ENCODE data around the gene EPB42. TPM values are rescaled to one million over a fixed set of nuclear protein-coding genes. Genes with fewer than 3 reads are reported as not detected.

EPB42 gene
- total and polyA plus RNA-seq, 2 of the 4 experiments (the other 2 are of a cell fraction), result not detected

DNA sequence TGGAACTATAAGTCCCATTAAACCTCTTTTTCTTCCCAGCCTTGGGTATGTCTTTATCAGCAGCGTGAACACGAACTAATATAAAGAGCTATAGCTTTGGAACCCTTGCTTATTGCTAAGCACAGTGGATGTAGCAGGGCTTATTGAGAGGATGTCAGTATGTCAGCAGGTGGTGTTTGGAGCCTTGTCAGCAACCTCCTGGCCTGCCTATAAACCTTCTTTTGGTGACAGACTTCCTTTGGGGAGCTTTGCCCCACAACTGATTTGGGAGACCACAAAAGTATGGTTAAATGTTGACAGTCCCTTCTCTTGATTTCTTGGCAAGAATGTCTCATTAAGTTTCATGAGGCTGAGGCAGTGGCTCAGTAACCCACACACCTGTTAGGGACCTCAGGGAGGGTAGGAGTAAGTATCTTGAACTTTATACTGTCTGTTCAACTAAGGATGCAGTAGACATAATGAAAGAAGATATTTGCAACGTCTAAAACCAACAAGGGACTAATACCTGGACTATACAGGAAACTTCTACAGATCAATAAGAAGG, 20.8 kb downstream of the EPB42 start:
- ChIA-PET CTCF (interaction anchor here (0.7 kb wide), 1 partner anchor 446 kb away, joined by 6 read pairs; no protein-coding TSS in a partner anchor), POLR2A (ENCODE audit: unreplicated experiment) (no interaction called here)
- no peaks in the 10 kb centered on the region for H4K20me1 ChIP-seq (ENCODE audit: insufficient read depth, low read length)
- H3K79me1 ChIP-seq (ENCODE audit: low read depth in 1 of 2, low read length in 2 of 2), result no peaks in the 10 kb centered on the region
- H3K9me1 ChIP-seq (ENCODE audit: insufficient read depth, low read length), result no peaks in the 10 kb centered on the region
- no peak overlapping the region for H3K9ac ChIP-seq (ENCODE audit: low read depth, low read length)
- WGBS, 2 experiments (ENCODE audit: extremely low coverage in 2 of 2, insufficient read length in 1 of 2), result no CpG with 5 or more reads among the region's 3 CpGs
- peaks cover 13% of the 10 kb centered on the region for H3K27me3 ChIP-seq (ENCODE audit: control insufficient read depth, insufficient read depth, low read length)
- H2BK15ac ChIP-seq (ENCODE audit: low read depth, low read length), result no peak overlapping the region
- intact Hi-C loops (cut with micrococcal nuclease) (no loop called here), in situ Hi-C loops (cut with MboI; ENCODE audit: low sequenced_read_pairs) (no loop called here), dilution Hi-C loops (cut with HindIII; ENCODE audit: low sequenced_read_pairs, unreplicated experiment) (no loop called here)
- peaks cover 9% of the 10 kb centered on the region for H3K36me3 ChIP-seq (ENCODE audit: control insufficient read depth, insufficient read depth, low read length)
- no peak overlapping the region for H2BK120ac ChIP-seq (ENCODE audit: low read depth, low read length)
- no peak overlapping the region for H4K91ac ChIP-seq (ENCODE audit: insufficient read depth, low read depth, low read length)
- no peak overlapping the region for H3K4ac ChIP-seq (ENCODE audit: low read depth, low read length)
- no peak overlapping the region for H3K56ac ChIP-seq (ENCODE audit: extremely low read depth, insufficient read depth, low read length)
- H3K9me3 ChIP-seq (ENCODE audit: control insufficient read depth, insufficient read depth, low read length), result peaks cover 2% of the 10 kb centered on the region; the same call in 1 of the 2 replicates
- H3K23ac ChIP-seq (ENCODE audit: low read depth, low read length), result no peak overlapping the region
- no peak overlapping the region for H3K4me3 ChIP-seq (ENCODE audit: insufficient read depth, low read depth, low read length)
- ATAC-seq (ENCODE audit: low read depth), result no peak
- no peak overlapping the region for H3K14ac ChIP-seq (replicated peaks; ENCODE audit: low read depth, low read length)
- BruUV-seq (replicated peaks), result no TSS peak
- H4K8ac ChIP-seq (ENCODE audit: low read depth in 2 of 2, low read length in 2 of 2), result no peak overlapping the region
- H2AK5ac ChIP-seq (ENCODE audit: low read depth, low read length), result no peak overlapping the region
- no peak for DNase-seq
- no peak overlapping the region for H2BK5ac ChIP-seq (ENCODE audit: low read depth, low read length, poor library complexity, severe bottlenecking)
- H3K27ac ChIP-seq (ENCODE audit: insufficient read depth, low read length), result no peak overlapping the region
- H2AK9ac ChIP-seq (replicated peaks; ENCODE audit: low read depth, low read length, poor library complexity), result no peak overlapping the region
- H2AFZ ChIP-seq (replicated peaks; ENCODE audit: low read length, poor library complexity), result no peak overlapping the region
- no peaks in the 10 kb centered on the region; the same call in 1 of the 2 replicates for H3K4me1 ChIP-seq (ENCODE audit: control insufficient read depth, insufficient read depth, low read length)
- no peak overlapping the region for H3K4me2 ChIP-seq (ENCODE audit: low read depth, low read length)
- H3K18ac ChIP-seq (ENCODE audit: low read depth, low read length), result no peak overlapping the region
- no peak overlapping the region for H4K5ac ChIP-seq (ENCODE audit: low read depth, low read length)
- H2BK20ac ChIP-seq (ENCODE audit: low read depth, low read length), result no peak overlapping the region
- TF ChIP-seq MAZ (IDR thresholded peaks at IDR 0.05; ENCODE audit: borderline replicate concordance, low read depth, low read length) (no peak), RFX5 (IDR thresholded peaks at IDR 0.05; ENCODE audit: low read depth, low read length) (no peak), RCOR1 (IDR thresholded peaks at IDR 0.05; ENCODE audit: insufficient replicate concordance, low read length) (no peak), RAD21 (IDR thresholded peaks at IDR 0.05; ENCODE audit: low read length) (no peak), NFE2L2 (IDR thresholded peaks at IDR 0.05; ENCODE audit: low read depth, low read length) (no peak), MAFK (IDR thresholded peaks at IDR 0.05; ENCODE audit: low read depth, low read length) (no peak), CHD1 (IDR thresholded peaks at IDR 0.05; ENCODE audit: low read depth, low read length) (no peak), FOS (IDR thresholded peaks at IDR 0.05; ENCODE audit: low read depth, low read length) (no peak), MXI1 (IDR thresholded peaks at IDR 0.05; ENCODE audit: borderline replicate concordance, low read depth, low read length) (no peak), BHLHE40 (IDR thresholded peaks at IDR 0.05; ENCODE audit: low read depth, low read length) (no peak), SMC3 (IDR thresholded peaks at IDR 0.05; ENCODE audit: low read depth, low read length) (no peak), POLR2A (IDR thresholded peaks at IDR 0.05; ENCODE audit: low read depth, low read length) (no peak), CEBPB (IDR thresholded peaks at IDR 0.05; ENCODE audit: low read depth, low read length) (no peak)
- TF ChIP-seq, protein P1, sequence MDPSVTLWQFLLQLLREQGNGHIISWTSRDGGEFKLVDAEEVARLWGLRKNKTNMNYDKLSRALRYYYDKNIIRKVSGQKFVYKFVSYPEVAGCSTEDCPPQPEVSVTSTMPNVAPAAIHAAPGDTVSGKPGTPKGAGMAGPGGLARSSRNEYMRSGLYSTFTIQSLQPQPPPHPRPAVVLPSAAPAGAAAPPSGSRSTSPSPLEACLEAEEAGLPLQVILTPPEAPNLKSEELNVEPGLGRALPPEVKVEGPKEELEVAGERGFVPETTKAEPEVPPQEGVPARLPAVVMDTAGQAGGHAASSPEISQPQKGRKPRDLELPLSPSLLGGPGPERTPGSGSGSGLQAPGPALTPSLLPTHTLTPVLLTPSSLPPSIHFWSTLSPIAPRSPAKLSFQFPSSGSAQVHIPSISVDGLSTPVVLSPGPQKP (IDR thresholded peaks at IDR 0.05; ENCODE audit: borderline replicate concordance, low read depth, low read length), result no peak
- TF ChIP-seq, protein P2, sequence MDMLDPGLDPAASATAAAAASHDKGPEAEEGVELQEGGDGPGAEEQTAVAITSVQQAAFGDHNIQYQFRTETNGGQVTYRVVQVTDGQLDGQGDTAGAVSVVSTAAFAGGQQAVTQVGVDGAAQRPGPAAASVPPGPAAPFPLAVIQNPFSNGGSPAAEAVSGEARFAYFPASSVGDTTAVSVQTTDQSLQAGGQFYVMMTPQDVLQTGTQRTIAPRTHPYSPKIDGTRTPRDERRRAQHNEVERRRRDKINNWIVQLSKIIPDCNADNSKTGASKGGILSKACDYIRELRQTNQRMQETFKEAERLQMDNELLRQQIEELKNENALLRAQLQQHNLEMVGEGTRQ (IDR thresholded peaks at IDR 0.05; ENCODE audit: low read depth, low read length), result no peak
- TF ChIP-seq, protein P3, sequence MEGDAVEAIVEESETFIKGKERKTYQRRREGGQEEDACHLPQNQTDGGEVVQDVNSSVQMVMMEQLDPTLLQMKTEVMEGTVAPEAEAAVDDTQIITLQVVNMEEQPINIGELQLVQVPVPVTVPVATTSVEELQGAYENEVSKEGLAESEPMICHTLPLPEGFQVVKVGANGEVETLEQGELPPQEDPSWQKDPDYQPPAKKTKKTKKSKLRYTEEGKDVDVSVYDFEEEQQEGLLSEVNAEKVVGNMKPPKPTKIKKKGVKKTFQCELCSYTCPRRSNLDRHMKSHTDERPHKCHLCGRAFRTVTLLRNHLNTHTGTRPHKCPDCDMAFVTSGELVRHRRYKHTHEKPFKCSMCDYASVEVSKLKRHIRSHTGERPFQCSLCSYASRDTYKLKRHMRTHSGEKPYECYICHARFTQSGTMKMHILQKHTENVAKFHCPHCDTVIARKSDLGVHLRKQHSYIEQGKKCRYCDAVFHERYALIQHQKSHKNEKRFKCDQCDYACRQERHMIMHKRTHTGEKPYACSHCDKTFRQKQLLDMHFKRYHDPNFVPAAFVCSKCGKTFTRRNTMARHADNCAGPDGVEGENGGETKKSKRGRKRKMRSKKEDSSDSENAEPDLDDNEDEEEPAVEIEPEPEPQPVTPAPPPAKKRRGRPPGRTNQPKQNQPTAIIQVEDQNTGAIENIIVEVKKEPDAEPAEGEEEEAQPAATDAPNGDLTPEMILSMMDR (conservative IDR thresholded peaks at IDR 0.05; ENCODE audit: low read depth, low read length), result no peak

Measured in IMR-90 (cell line).